Esophagus squamous epithelium (tissue), 5 donors: ENCODE results near the gene SLC6A13. TPM values are rescaled to one million over a fixed set of nuclear protein-coding genes. Genes with fewer than 3 reads are reported as not detected.

ENCODE experiments used
- DNase-seq: peaks from one replicate; lab custom pipeline; 2025; lab: John Stamatoyannopoulos, UW
- H3K27ac ChIP-seq, 4 donors: fragments of 200-600 bp; sonication (generic); one replicate each; pipeline ENCODE4 v1.5.1; 2016 to 2019; ENCODE audit warnings: mild to moderate bottlenecking in 1 of 4
- H3K27me3 ChIP-seq, 4 donors: fragments of 200-600 bp; sonication (generic); 1 replicate in 3 of 4; 2 replicates in 1 of 4; pipeline versions ENCODE4 v1.5.1 to v1.6.0; 2017 to 2021; ENCODE audit warnings: antibody characterized with exemption in 1 of 4
- H3K36me3 ChIP-seq, 3 donors: fragments of 200-600 bp; sonication (generic); one replicate each; pipeline ENCODE4 v1.5.1; 2016 to 2019
- H3K4me1 ChIP-seq, 3 donors: fragments of 200-600 bp; sonication (generic); one replicate each; pipeline ENCODE4 v1.5.1; 2017 to 2019
- H3K4me3 ChIP-seq, 4 donors: fragments of 200-600 bp; sonication (generic); 1 replicate in 3 of 4; 2 replicates in 1 of 4; pipeline ENCODE4 v1.5.1; 2016 to 2019; ENCODE audit warnings: mild to moderate bottlenecking in 2 of 4, moderate library complexity in 1 of 4
- H3K9me3 ChIP-seq, 3 donors: fragments of 200-600 bp; sonication (generic); one replicate each; pipeline ENCODE4 v1.5.1; 2016 to 2019
- POLR2A ChIP-seq, 4 donors: fragments of 450-650 bp; IDR thresholded peaks; one replicate each; pipeline ENCODE4 v1.6.1; 2017; ENCODE audit warnings: antibody characterized with exemption in 4 of 4, mild to moderate bottlenecking in 4 of 4, moderate library complexity in 3 of 4
- WGBS, 2 donors: methylation state at CpG; one replicate each; pipeline ENCODE4 v1.1.5; 2018; 5-methylcytosine and 5-hydroxymethylcytosine counted together
- intact Hi-C: fragments of 100-400 bp; cut with DNase I; formaldehyde crosslinking; loops from one replicate; pipeline ENCODE4 v1.15.0; 2022
- total RNA-seq, 4 donors: library from RNA; depleted of rRNA; stranded (reverse); fragments of >200 nt; gene quantifications; one replicate each; pipeline ENCODE4 v1.1.0, GENCODE V29; 2016
- TF ChIP-seq, protein P1 (sequence below), 6 experiments: fragments of 450-650 bp in 4 of 6; fragments of 200-600 bp in 2 of 6; sonication (generic) in 2 of 6; IDR thresholded peaks; one replicate each; pipeline ENCODE4 v1.5.1; 2016 to 2019; ENCODE audit warnings: antibody characterized with exemption in 6 of 6, mild to moderate bottlenecking in 4 of 6, moderate library complexity in 4 of 6
- donor health status: DM: yes; HTN: yes; CAD: no.

The SLC6A13 gene
- total RNA-seq, 4 donors from 2014 or later, result not detected

GRCh38 chr12:202081-202731, 60.4 kb downstream of the SLC6A13 start:
- no peaks in the 10 kb centered on the region for H3K36me3 ChIP-seq
- WGBS, 2 donors, result 41 to 51% methylated on average over 9 to 10 of the region's 15 CpGs
- no peak for DNase-seq
- H3K9me3 ChIP-seq, result no peaks in the 10 kb centered on the region
- peaks cover 0 to 25% (median 0%) of the 10 kb centered on the region in 3 donors for H3K4me1 ChIP-seq
- no peak overlapping the region for H3K27ac ChIP-seq
- H3K27me3 ChIP-seq, result peaks cover 0 to 93% (median 2%) of the 10 kb centered on the region in 4 donors
- TF ChIP-seq, protein P1, sequence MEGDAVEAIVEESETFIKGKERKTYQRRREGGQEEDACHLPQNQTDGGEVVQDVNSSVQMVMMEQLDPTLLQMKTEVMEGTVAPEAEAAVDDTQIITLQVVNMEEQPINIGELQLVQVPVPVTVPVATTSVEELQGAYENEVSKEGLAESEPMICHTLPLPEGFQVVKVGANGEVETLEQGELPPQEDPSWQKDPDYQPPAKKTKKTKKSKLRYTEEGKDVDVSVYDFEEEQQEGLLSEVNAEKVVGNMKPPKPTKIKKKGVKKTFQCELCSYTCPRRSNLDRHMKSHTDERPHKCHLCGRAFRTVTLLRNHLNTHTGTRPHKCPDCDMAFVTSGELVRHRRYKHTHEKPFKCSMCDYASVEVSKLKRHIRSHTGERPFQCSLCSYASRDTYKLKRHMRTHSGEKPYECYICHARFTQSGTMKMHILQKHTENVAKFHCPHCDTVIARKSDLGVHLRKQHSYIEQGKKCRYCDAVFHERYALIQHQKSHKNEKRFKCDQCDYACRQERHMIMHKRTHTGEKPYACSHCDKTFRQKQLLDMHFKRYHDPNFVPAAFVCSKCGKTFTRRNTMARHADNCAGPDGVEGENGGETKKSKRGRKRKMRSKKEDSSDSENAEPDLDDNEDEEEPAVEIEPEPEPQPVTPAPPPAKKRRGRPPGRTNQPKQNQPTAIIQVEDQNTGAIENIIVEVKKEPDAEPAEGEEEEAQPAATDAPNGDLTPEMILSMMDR (IDR thresholded peaks at IDR 0.05), result no peak
- no peak for TF ChIP-seq POLR2A (IDR thresholded peaks at IDR 0.05)
- H3K4me3 ChIP-seq, result no peak overlapping the region
- intact Hi-C loops, result no loop called here

DNA sequence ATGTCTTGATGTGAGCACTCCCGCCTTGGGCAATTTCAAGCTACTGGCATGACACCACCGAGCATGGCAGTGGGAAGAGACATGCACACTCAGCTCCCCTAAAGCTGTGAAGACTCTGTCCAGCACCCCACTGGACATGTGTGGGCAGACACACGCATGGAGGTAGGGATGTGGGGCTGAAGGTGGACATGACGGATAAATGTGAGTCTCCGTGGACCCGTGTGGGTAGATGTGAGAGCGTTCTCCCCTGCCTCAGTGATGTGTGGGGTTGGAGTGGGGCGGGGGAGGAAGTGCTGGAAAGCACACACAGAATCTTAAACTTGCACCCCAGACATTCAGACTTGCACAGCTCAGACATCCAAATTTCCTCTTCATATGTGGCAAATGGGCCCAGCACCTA, 61.3 kb downstream of the SLC6A13 start:
- intact Hi-C loops, result no loop called here
- Histone ChIP-seq H3K36me3 (no peaks in the 10 kb centered on the region), H3K9me3 (no peaks in the 10 kb centered on the region), H3K4me1 (peaks cover 0 to 25% (median 0%) of the 10 kb centered on the region in 3 donors), H3K27ac (no peak overlapping the region), H3K27me3 (peaks cover 0 to 89% (median 2%) of the 10 kb centered on the region in 4 donors), H3K4me3 (no peak overlapping the region)
- no peak for TF ChIP-seq POLR2A (IDR thresholded peaks at IDR 0.05)
- TF ChIP-seq, protein P1 (IDR thresholded peaks at IDR 0.05), result no peak
- WGBS, 2 donors, result 82 to 87% methylated on average over 7 to 8 of the region's 8 CpGs
- no peak for DNase-seq

GRCh38 chr12:198705-199104, 63.9 kb downstream of the SLC6A13 start:
- no peak for DNase-seq
- Histone ChIP-seq H3K4me1 (peaks cover 0 to 18% (median 0%) of the 10 kb centered on the region in 3 donors), H3K9me3 (no peaks in the 10 kb centered on the region), H3K27me3 (peaks cover 0 to 91% (median 1%) of the 10 kb centered on the region in 4 donors), H3K4me3 (no peak overlapping the region), H3K27ac (peak overlapping the region in 1 of 4 donors; percentile 10), H3K36me3 (no peaks in the 10 kb centered on the region)
- TF ChIP-seq, protein P1 (IDR thresholded peaks at IDR 0.05), result no peak
- TF ChIP-seq POLR2A (IDR thresholded peaks at IDR 0.05), result no peak
- intact Hi-C loops, result no loop called here
- WGBS, 2 donors, result 50 to 52% methylated on average over 5 to 9 of the region's 9 CpGs

- no peak for DNase-seq
- Histone ChIP-seq H3K4me1 (peaks cover 0 to 12% (median 0%) of the 10 kb centered on the region in 3 donors), H3K27me3 (peaks cover 0 to 91% (median 1%) of the 10 kb centered on the region in 4 donors), H3K4me3 (no peak overlapping the region), H3K9me3 (no peaks in the 10 kb centered on the region), H3K36me3 (no peaks in the 10 kb centered on the region), H3K27ac (no peak overlapping the region)
- intact Hi-C loops, result no loop called here
- TF ChIP-seq POLR2A (IDR thresholded peaks at IDR 0.05), result no peak
- TF ChIP-seq, protein P1 (IDR thresholded peaks at IDR 0.05), result no peak
- WGBS, 2 donors, result 83 to 89% methylated on average over 10 to 11 of the region's 11 CpGs
Measured at GRCh38 chr12:197911-198695, 64.5 kb downstream of the SLC6A13 start.

GRCh38 chr12:197347-197746, 65.3 kb downstream of the SLC6A13 start:
- intact Hi-C loops, result no loop called here
- WGBS, 2 donors, result 88 to 91% methylated on average over 2 of the region's 3 CpGs
- no peak overlapping the region for H3K27ac ChIP-seq
- no peaks in the 10 kb centered on the region for H3K36me3 ChIP-seq
- TF ChIP-seq POLR2A (IDR thresholded peaks at IDR 0.05), result no peak
- TF ChIP-seq, protein P1 (IDR thresholded peaks at IDR 0.05), result no peak
- H3K9me3 ChIP-seq, result no peaks in the 10 kb centered on the region
- no peak overlapping the region for H3K4me3 ChIP-seq
- H3K27me3 ChIP-seq, result peaks cover 0 to 91% (median 1%) of the 10 kb centered on the region in 4 donors
- H3K4me1 ChIP-seq, result peaks cover 0 to 12% (median 0%) of the 10 kb centered on the region in 3 donors
- no peak for DNase-seq
